Trophoblast cell (in vitro differentiated cells and primary cell): ENCODE data around the gene GNAI1.

Experiments
- DNase-seq, 2 donors: peaks; one replicate each; pipeline ENCODE4 v3.0.0-alpha.2; 2016
- H2AFZ ChIP-seq: 2 replicates; pipeline ENCODE4 v1.6.1; 2013; ENCODE audit warnings: low read length, moderate library complexity, mild to moderate bottlenecking; ENCODE audit not compliant: insufficient read depth, poor library complexity
- H2AK5ac ChIP-seq: 2 replicates; pipeline ENCODE4 v1.6.1; 2013; ENCODE audit warnings: mild to moderate bottlenecking, low read length
- H2BK120ac ChIP-seq: 2 replicates; pipeline ENCODE4 v1.6.1; 2013; ENCODE audit warnings: low read length, mild to moderate bottlenecking, moderate library complexity; ENCODE audit not compliant: insufficient read depth, poor library complexity
- H2BK12ac ChIP-seq: 2 replicates; pipeline ENCODE4 v1.6.1; 2013; ENCODE audit warnings: mild to moderate bottlenecking, low read length, moderate library complexity
- H2BK5ac ChIP-seq: 2 replicates; pipeline ENCODE4 v1.6.1; 2013; ENCODE audit warnings: low read length, low read depth, moderate library complexity, mild to moderate bottlenecking; ENCODE audit not compliant: poor library complexity
- H3K14ac ChIP-seq: 2 replicates; pipeline ENCODE4 v1.6.1; 2013; ENCODE audit warnings: mild to moderate bottlenecking, low read length
- H3K18ac ChIP-seq: 2 replicates; pipeline ENCODE4 v1.6.1; 2013; ENCODE audit warnings: mild to moderate bottlenecking, low read length
- H3K23ac ChIP-seq: 2 replicates; pipeline ENCODE4 v1.6.1; 2013; ENCODE audit warnings: low read length
- H3K27ac ChIP-seq: 2 replicates; pipeline ENCODE4 v1.5.1; 2013; ENCODE audit warnings: low read depth, mild to moderate bottlenecking, inconsistent platforms, low read length, moderate library complexity
- H3K27me3 ChIP-seq: 2 replicates; pipeline ENCODE4 v1.6.1; 2013; ENCODE audit warnings: inconsistent platforms, mild to moderate bottlenecking, low read length, moderate library complexity; ENCODE audit not compliant: insufficient read depth
- H3K36me3 ChIP-seq, 2 experiments: 1 replicate in 1 of 2; 2 replicates in 1 of 2; pipeline ENCODE4 v1.6.1; 2013; ENCODE audit warnings: low read length in 2 of 2, mild to moderate bottlenecking in 2 of 2, moderate library complexity in 1 of 2; ENCODE audit not compliant: insufficient read depth in 2 of 2, control insufficient read depth in 1 of 2
- H3K4ac ChIP-seq: 2 replicates; pipeline ENCODE4 v1.6.1; 2013; ENCODE audit warnings: low read depth, mild to moderate bottlenecking, low read length, moderate library complexity
- H3K4me1 ChIP-seq, 2 experiments: 1 replicate in 1 of 2; 2 replicates in 1 of 2; pipeline ENCODE4 v1.6.1; 2013; ENCODE audit warnings: low read length in 2 of 2, mild to moderate bottlenecking in 2 of 2, moderate library complexity in 1 of 2; ENCODE audit not compliant: insufficient read depth in 2 of 2, control insufficient read depth in 1 of 2
- H3K4me2 ChIP-seq: 2 replicates; pipeline ENCODE4 v1.6.1; 2013; ENCODE audit warnings: inconsistent platforms, mild to moderate bottlenecking, low read length, moderate library complexity
- H3K4me3 ChIP-seq: 2 replicates; pipeline ENCODE4 v1.5.1; 2013; ENCODE audit warnings: mild to moderate bottlenecking, low read depth, low read length, inconsistent platforms
- H3K79me1 ChIP-seq: one replicate; pipeline ENCODE4 v1.6.1; 2013; ENCODE audit warnings: low read length
- H3K79me2 ChIP-seq: 2 replicates; pipeline ENCODE4 v1.6.1; 2013; ENCODE audit warnings: low read length, mild to moderate bottlenecking; ENCODE audit not compliant: control insufficient read depth, insufficient read depth, poor library complexity
- H3K9ac ChIP-seq: 2 replicates; pipeline ENCODE4 v1.6.1; 2013; ENCODE audit warnings: mild to moderate bottlenecking, low read length
- H3K9me3 ChIP-seq: 2 replicates; pipeline ENCODE4 v1.6.1; 2013; ENCODE audit warnings: low read depth, mild to moderate bottlenecking, control low read depth, inconsistent platforms, low read length; ENCODE audit not compliant: insufficient read depth
- H4K12ac ChIP-seq: 2 replicates; pipeline ENCODE4 v1.6.1; 2013; ENCODE audit warnings: low read depth, mild to moderate bottlenecking, low read length, moderate library complexity
- H4K8ac ChIP-seq: 2 replicates; pipeline ENCODE4 v1.6.1; 2013; ENCODE audit warnings: low read depth, mild to moderate bottlenecking, low read length, moderate library complexity
- H4K91ac ChIP-seq: one replicate; pipeline ENCODE4 v1.6.1; 2013; ENCODE audit warnings: low read depth, mild to moderate bottlenecking, low read length, moderate library complexity
- WGBS: extraction: QIAGEN DNeasy Blood & Tissue Kit; methylation state at CpG from one replicate; pipeline ENCODE4 v1.1.7; 2013; ENCODE audit warnings: missing lambda C conversion rate; ENCODE audit not compliant: insufficient read length, insufficient coverage; ENCODE audit errors: extremely low coverage; 5-methylcytosine and 5-hydroxymethylcytosine counted together

The GNAI1 gene

GRCh38 chr7:80247144-80247543 lies 112.5 kb downstream of the GNAI1 start:
- Histone ChIP-seq H3K27ac (no peak overlapping the region), H4K8ac (no peak overlapping the region), H4K91ac (no peak overlapping the region), H3K4ac (no peak overlapping the region), H3K18ac (no peak overlapping the region), H3K79me2 (no peaks in the 10 kb centered on the region), H2AFZ (no peak overlapping the region), H2BK120ac (no peak overlapping the region), H3K9me3 (no peaks in the 10 kb centered on the region), H3K9ac (no peak overlapping the region), H3K4me2 (no peak overlapping the region), H3K23ac (no peak overlapping the region), H3K27me3 (no peaks in the 10 kb centered on the region), H3K4me1 (peaks cover 0 to 9% of the 10 kb centered on the region in 2 experiments), H3K79me1 (no peaks in the 10 kb centered on the region), H3K36me3 (no peaks in the 10 kb centered on the region), H2AK5ac (no peak overlapping the region), H2BK12ac (no peak overlapping the region), H2BK5ac (no peak overlapping the region), H4K12ac (no peak overlapping the region), H3K4me3 (no peak overlapping the region), H3K14ac (no peak overlapping the region)
- WGBS, result no CpG with 5 or more reads among the region's 3 CpGs
- peak; percentile 77 to 78 for DNase-seq

- Histone ChIP-seq H3K27me3 (no peaks in the 10 kb centered on the region), H4K91ac (no peak overlapping the region), H3K79me1 (no peaks in the 10 kb centered on the region), H3K4me1 (peaks cover 0 to 9% of the 10 kb centered on the region in 2 experiments), H3K14ac (no peak overlapping the region), H3K4ac (no peak overlapping the region), H3K23ac (no peak overlapping the region), H3K4me2 (no peak overlapping the region), H2BK12ac (no peak overlapping the region), H2AFZ (no peak overlapping the region), H3K4me3 (no peak overlapping the region), H3K79me2 (no peaks in the 10 kb centered on the region), H2AK5ac (no peak overlapping the region), H3K18ac (no peak overlapping the region), H3K27ac (no peak overlapping the region), H3K36me3 (no peaks in the 10 kb centered on the region), H2BK120ac (no peak overlapping the region), H2BK5ac (no peak overlapping the region), H3K9ac (no peak overlapping the region), H4K8ac (no peak overlapping the region), H4K12ac (no peak overlapping the region), H3K9me3 (no peaks in the 10 kb centered on the region)
- no peak for DNase-seq
- WGBS, result no CpG with 5 or more reads among the region's 4 CpGs
These were observed 113.3 kb downstream of the GNAI1 start for GRCh38 chr7:80247891-80248290.

- H3K27me3 ChIP-seq, result no peaks in the 10 kb centered on the region
- H4K8ac ChIP-seq, result no peak overlapping the region
- no peak overlapping the region for H2AK5ac ChIP-seq
- no peak overlapping the region for H3K18ac ChIP-seq
- no peak for DNase-seq
- peaks cover 0 to 6% of the 10 kb centered on the region in 2 experiments for H3K4me1 ChIP-seq
- no peak overlapping the region for H3K27ac ChIP-seq
- H3K4ac ChIP-seq, result no peak overlapping the region
- H3K9ac ChIP-seq, result no peak overlapping the region
- no peaks in the 10 kb centered on the region for H3K79me2 ChIP-seq
- H2BK12ac ChIP-seq, result no peak overlapping the region
- no peaks in the 10 kb centered on the region for H3K36me3 ChIP-seq
- H3K4me2 ChIP-seq, result no peak overlapping the region
- no peak overlapping the region for H4K91ac ChIP-seq
- H3K9me3 ChIP-seq, result no peaks in the 10 kb centered on the region
- no peaks in the 10 kb centered on the region for H3K79me1 ChIP-seq
- no peak overlapping the region for H2BK5ac ChIP-seq
- no peak overlapping the region for H2AFZ ChIP-seq
- H4K12ac ChIP-seq, result no peak overlapping the region
- no peak overlapping the region for H3K23ac ChIP-seq
- H3K4me3 ChIP-seq, result no peak overlapping the region
- no peak overlapping the region for H3K14ac ChIP-seq
- no peak overlapping the region for H2BK120ac ChIP-seq
These were observed 114.6 kb downstream of the GNAI1 start for GRCh38 chr7:80249184-80249583.

- Histone ChIP-seq H3K14ac (no peak overlapping the region), H3K36me3 (no peaks in the 10 kb centered on the region), H3K4ac (no peak overlapping the region), H2BK120ac (no peak overlapping the region), H3K18ac (no peak overlapping the region), H3K9ac (no peak overlapping the region), H3K23ac (no peak overlapping the region), H3K27me3 (no peaks in the 10 kb centered on the region), H4K91ac (no peak overlapping the region), H3K79me2 (no peaks in the 10 kb centered on the region), H2BK12ac (no peak overlapping the region), H3K27ac (no peak overlapping the region), H2AFZ (no peak overlapping the region), H4K12ac (no peak overlapping the region), H3K4me1 (peaks cover 0 to 6% of the 10 kb centered on the region in 2 experiments), H3K4me3 (no peak overlapping the region), H2BK5ac (no peak overlapping the region), H4K8ac (no peak overlapping the region), H3K79me1 (no peaks in the 10 kb centered on the region), H2AK5ac (no peak overlapping the region), H3K4me2 (no peak overlapping the region), H3K9me3 (no peaks in the 10 kb centered on the region)
- DNase-seq, result peak in 1 of 2 donors; percentile 26
- WGBS, result no CpG with 5 or more reads among the region's 2 CpGs
These were observed 115.1 kb downstream of the GNAI1 start for GRCh38 chr7:80249619-80250295.
